Measurements from ENCODE around the gene DNAJC13. TPM values are rescaled to one million over a fixed set of nuclear protein-coding genes. Genes with fewer than 3 reads are reported as not detected.

DNAJC13 gene
- total and polyA plus RNA-seq, 12 donors = 6.3 to 40.5 (median 30.8) TPM

DNA sequence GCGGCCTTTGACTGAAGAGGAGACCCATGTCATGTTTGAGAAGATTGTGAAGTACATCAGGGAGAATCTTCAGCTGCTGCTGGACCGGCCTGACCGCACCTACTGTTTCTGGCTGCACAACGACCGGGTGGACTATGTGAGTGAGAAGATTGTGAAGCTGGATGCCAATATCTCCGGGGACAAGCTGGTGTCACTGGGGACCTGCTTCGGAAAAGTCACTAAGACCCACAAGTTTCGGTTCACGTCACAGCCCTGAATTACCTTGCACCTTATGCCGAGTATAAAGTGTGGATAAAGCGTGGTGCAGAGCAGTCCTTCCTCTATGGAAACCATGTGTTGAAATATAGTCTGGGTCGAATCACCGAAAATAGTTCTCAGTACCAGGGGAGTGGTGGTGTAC lies 16.0 kb upstream of the DNAJC13 start:
- Histone ChIP-seq H3K4me3 (no peak overlapping the region), H3K27ac (no peak overlapping the region), H3K4me1 (peaks cover 0 to 21% (median 11%) of the 10 kb centered on the region in 9 donors), H3K9me3 (no peaks in the 10 kb centered on the region), H3K27me3 (no peaks in the 10 kb centered on the region), H3K36me3 (no peaks in the 10 kb centered on the region)
- no peak for DNase-seq
- WGBS, 2 donors = 90 to 91% methylated on average over 13 of the region's 13 CpGs
- intact Hi-C loops (cut with DNase I) = loop anchor here in 2 of 10 donors (5.0 to 10.0 kb wide), 2 partner anchors 144 to 146 kb away; no protein-coding TSS in a partner anchor
- no peak for ATAC-seq
- no peak for TF ChIP-seq CTCF (IDR thresholded peaks at IDR 0.05)

GRCh38 chr3:132404276-132404675 lies 13.0 kb upstream of the DNAJC13 start:
- DNase-seq (no peak), ATAC-seq (no peak)
- H3K9me3 ChIP-seq = no peaks in the 10 kb centered on the region
- no peak overlapping the region for H3K27ac ChIP-seq
- H3K4me3 ChIP-seq = no peak overlapping the region
- intact Hi-C loops (cut with DNase I) = loop anchor here in 2 of 10 donors (5.0 to 10.0 kb wide), 2 partner anchors 147 to 149 kb away; no protein-coding TSS in a partner anchor
- H3K27me3 ChIP-seq = no peaks in the 10 kb centered on the region
- no peaks in the 10 kb centered on the region for H3K36me3 ChIP-seq
- TF ChIP-seq CTCF (IDR thresholded peaks at IDR 0.05) = no peak
- WGBS, 2 donors = 66 to 74% methylated on average over 3 of the region's 3 CpGs
- H3K4me1 ChIP-seq = peaks cover 0 to 27% (median 11%) of the 10 kb centered on the region in 9 donors

DNA sequence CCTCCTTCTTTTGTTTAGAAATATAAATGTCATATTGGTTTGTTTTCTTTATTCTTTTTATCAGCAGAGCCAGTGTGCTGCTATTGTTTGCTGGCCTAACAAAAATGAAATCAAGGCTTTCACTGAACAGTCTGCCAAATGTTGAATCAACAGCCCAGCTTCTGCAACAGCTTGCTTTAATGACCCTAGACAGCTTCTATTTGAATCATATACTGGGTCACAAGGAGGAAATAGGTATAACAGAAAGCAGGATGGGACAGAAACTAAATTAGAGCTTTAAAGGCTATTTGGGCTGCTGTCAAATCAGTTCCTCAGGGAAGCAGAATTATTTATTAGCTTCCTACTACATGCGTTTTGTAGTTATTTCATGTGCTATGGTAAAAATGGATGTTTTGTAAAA lies 12.1 kb upstream of the DNAJC13 start:
- Histone ChIP-seq H3K27ac (peak overlapping the region in 1 of 10 donors; percentile 8), H3K9me3 (no peaks in the 10 kb centered on the region), H3K36me3 (no peaks in the 10 kb centered on the region), H3K4me1 (peaks cover 0 to 27% (median 11%) of the 10 kb centered on the region in 9 donors), H3K4me3 (no peak overlapping the region), H3K27me3 (no peaks in the 10 kb centered on the region)
- 39 to 50% methylated on average over 1 of the region's 1 CpG for WGBS, 2 donors
- no peak for TF ChIP-seq CTCF (IDR thresholded peaks at IDR 0.05)
- intact Hi-C loops (cut with DNase I) = loop anchor here in 1 of 10 donors (10.0 kb wide), 1 partner anchor 150 kb away; no protein-coding TSS in a partner anchor
- DNase-seq (no peak), ATAC-seq (peak in 6 of 8 donors; percentile 38 to 58 (median 49))

- no peak for TF ChIP-seq CTCF (IDR thresholded peaks at IDR 0.05)
- WGBS, 2 donors = 86 to 91% methylated on average over 4 of the region's 4 CpGs
- Histone ChIP-seq H3K36me3 (no peaks in the 10 kb centered on the region), H3K27me3 (no peaks in the 10 kb centered on the region), H3K27ac (peak overlapping the region in 1 of 10 donors; percentile 8), H3K9me3 (no peaks in the 10 kb centered on the region), H3K4me1 (peaks cover 0 to 27% (median 11%) of the 10 kb centered on the region in 9 donors), H3K4me3 (no peak overlapping the region)
- DNase-seq (no peak), ATAC-seq (no peak)
- intact Hi-C loops (cut with DNase I) = loop anchor here in 1 of 10 donors (10.0 kb wide), 1 partner anchor 151 kb away; no protein-coding TSS in a partner anchor
Observed at GRCh38 chr3:132405609-132406299, 11.5 kb upstream of the DNAJC13 start.

Measured in heart right ventricle (tissue), 16 donors.